Measurements from ENCODE around the gene FRMPD4.

The FRMPD4 gene

GRCh38 chrX:12301288-12301687 lies 163.0 kb downstream of the FRMPD4 start:
- DNase-seq (ENCODE audit: low read depth) = no peak

GRCh38 chrX:12304261-12304660 lies 166.0 kb downstream of the FRMPD4 start:
- peak; percentile 10 for DNase-seq (ENCODE audit: low read depth)

DNA sequence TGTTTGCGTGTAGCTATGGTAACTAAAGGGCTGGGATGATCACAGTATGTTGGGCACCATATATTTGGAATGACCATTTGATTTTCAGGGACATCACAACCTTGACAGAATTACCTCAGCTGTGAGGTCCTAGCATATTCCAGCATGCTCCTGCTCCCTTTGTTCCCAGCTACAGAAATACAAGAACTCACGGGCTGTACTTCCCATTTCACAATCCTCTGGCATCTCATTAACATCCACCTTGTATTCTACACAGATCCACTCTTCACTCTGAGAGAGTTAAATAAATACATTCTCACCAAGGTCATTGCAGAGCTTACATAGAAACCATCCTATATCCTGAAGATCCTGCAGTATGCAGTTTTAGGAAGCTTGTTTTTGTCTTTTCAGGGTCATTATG lies 169.7 kb downstream of the FRMPD4 start:
- DNase-seq (ENCODE audit: low read depth) = no peak

DNA sequence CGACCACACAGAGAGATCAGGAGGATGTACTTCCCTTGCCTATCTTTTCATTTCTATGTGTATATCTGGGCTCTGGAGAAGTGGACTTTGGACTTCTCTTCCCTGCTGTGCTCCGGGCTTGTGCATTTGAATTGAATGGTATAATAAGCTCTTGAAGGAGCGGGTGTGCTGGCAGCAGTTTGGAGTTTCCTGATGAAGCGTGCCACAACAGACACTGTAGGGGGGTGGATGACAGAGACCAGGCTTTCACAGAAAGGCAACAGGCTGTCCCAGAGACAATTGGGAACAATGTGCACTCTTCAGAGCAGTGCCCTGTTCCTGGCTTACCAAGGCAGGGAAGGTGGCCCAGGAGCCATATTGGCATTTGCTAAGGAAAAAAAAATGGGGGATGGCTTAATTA lies 170.1 kb downstream of the FRMPD4 start:
- no peak for DNase-seq (ENCODE audit: low read depth)

DNA sequence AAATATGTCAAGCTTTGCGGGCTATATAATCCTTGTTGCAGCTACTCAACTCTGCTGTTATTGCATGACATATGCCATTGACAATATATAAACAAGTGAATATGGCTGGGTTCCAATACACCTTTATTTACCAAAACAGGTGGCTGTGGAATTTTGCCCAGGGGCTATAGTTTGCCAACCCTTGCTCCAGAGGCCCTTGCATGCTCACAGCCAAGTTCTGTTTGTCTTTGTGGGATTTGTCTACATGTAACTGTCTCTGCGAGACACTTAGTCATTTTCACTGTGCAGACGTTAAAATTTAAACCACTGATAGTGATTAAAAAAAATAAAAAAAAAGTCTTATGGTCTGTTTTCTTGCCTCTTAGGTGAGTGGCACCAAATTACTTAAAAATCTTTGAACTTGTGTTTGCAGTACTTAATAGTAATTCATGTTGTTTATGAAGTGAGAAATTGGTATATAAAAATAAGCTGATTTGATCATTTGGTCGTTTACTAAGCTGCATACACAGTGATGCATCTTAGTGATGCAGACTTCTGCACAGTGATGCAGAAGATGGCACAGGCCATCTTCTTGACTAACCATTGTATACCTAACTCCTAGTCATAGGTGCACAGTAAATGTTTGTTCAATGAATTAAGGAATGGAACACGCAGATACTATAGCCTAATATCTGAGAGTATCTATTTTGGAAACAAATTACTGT lies 170.9 kb downstream of the FRMPD4 start:
- DNase-seq (ENCODE audit: low read depth) = no peak

- no peak for DNase-seq (ENCODE audit: low read depth)
These were observed 171.4 kb downstream of the FRMPD4 start for GRCh38 chrX:12309744-12310076.

DNA sequence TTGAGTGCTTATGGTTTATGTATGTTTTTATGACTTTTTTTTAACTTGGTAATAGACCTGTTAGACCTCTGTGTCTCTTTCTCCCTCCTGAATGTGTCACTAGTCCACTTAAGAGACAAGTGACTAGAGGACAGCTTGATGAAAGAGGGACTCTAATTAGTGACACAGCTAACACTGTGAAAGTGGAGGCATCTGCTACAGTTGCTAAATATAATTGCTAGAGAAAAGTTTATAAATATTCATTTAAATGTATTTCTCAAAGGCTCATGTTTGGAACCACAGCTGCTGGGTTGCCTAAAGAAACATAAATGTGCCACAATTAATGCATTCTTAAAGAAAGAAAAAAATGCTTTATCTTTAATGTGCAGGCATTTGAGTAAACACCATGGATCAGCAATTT lies 176.4 kb downstream of the FRMPD4 start:
- DNase-seq (ENCODE audit: low read depth) = no peak

GRCh38 chrX:12315526-12315925 lies 177.3 kb downstream of the FRMPD4 start:
- no peak for DNase-seq (ENCODE audit: low read depth)

DNA sequence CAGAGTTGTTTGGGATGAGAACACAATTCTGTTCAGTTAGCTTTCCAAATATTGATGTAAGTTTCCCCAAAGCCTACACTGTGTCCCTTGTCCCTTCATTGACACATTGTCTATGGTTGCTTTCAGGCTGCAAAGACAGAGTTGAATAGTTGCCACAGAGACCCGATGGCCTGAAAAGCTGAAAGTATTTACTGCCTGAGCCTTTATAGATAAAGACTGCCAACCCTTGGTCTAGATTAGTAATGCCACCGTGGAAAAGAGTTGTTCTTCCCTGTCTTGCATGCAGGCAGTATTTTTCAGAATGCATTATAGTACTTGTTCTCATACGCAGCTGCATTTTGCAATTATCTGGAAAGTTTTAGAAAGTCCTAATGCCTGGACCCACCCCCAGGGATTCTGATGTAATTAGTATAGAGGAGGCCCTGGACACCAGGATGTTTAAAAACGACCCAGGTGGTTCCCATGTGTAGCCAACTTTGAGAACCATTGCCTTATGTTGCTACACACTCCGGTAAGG lies 180.8 kb downstream of the FRMPD4 start:
- DNase-seq (ENCODE audit: low read depth) = no peak

- no peak for DNase-seq (ENCODE audit: low read depth)
These were observed 181.7 kb downstream of the FRMPD4 start for GRCh38 chrX:12319992-12320391.

- no peak for DNase-seq (ENCODE audit: low read depth)
These were observed 183.8 kb downstream of the FRMPD4 start for GRCh38 chrX:12322031-12322430.

GRCh38 chrX:12325171-12325570 lies 186.9 kb downstream of the FRMPD4 start:
- DNase-seq (ENCODE audit: low read depth) = no peak

GRCh38 chrX:12327836-12328235 lies 189.6 kb downstream of the FRMPD4 start:
- DNase-seq (ENCODE audit: low read depth) = no peak

GRCh38 chrX:12329476-12329875 lies 191.2 kb downstream of the FRMPD4 start:
- DNase-seq (ENCODE audit: low read depth) = no peak

- no peak for DNase-seq (ENCODE audit: low read depth)
These were observed 192.6 kb downstream of the FRMPD4 start for GRCh38 chrX:12330841-12331240.

DNA sequence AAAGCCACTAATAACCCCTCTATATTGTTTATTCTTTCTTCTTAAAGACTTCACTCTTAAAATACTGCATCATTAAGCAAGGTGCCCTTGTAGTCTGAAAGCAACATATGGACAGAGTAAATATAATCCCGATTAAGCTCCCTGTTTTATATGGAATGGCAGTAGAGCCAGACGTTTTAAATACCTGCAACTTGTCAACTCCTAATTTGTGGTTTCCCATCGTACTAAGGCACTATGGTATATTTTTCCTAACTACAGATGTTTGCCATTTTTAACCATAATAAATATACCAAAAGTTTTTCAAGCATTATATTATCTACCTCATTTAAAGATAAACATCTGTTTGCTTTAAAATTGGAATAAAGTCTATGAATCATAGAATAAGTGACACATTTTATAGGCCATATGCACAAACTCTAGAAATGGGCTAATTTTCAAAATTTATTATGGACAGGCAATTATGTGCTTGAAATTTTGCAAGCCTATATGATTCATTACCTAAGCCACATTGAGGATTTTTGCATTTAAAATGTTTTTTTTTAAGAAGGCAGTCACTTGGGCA lies 194.6 kb downstream of the FRMPD4 start:
- no peak for DNase-seq (ENCODE audit: low read depth)

GRCh38 chrX:12339921-12340320 lies 201.6 kb downstream of the FRMPD4 start:
- no peak for DNase-seq (ENCODE audit: low read depth)

- DNase-seq (ENCODE audit: low read depth) = no peak
These were observed 206.7 kb downstream of the FRMPD4 start for GRCh38 chrX:12344954-12345353.

- DNase-seq (ENCODE audit: low read depth) = no peak
These were observed 210.9 kb downstream of the FRMPD4 start for GRCh38 chrX:12349201-12349600.

GRCh38 chrX:12352922-12353321 lies 214.6 kb downstream of the FRMPD4 start:
- no peak for DNase-seq (ENCODE audit: low read depth)

- DNase-seq (ENCODE audit: low read depth) = peak; percentile 60
These were observed 222.1 kb downstream of the FRMPD4 start for GRCh38 chrX:12360383-12360782.

GRCh38 chrX:12360986-12361598 lies 222.8 kb downstream of the FRMPD4 start:
- no peak for DNase-seq (ENCODE audit: low read depth)

DNA sequence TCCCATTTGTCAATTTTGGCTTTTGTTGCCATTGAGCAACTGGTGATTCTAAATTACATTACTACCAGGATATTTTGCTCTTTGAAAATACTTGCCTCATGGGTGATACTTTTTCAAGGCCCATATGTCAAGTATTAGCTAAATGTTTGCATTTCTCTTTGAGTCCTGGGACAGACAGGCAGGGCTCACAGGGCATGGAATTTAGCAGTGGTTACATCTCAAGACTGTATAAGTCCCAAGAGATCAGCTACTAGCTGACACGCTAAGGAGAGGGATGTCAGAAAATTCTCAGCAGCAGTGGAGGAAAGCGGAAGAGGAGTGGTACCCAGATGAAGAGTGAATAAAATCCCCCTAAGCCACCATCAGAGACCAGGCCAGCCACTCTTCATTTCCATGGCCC lies 224.9 kb downstream of the FRMPD4 start:
- DNase-seq (ENCODE audit: low read depth) = no peak

DNA sequence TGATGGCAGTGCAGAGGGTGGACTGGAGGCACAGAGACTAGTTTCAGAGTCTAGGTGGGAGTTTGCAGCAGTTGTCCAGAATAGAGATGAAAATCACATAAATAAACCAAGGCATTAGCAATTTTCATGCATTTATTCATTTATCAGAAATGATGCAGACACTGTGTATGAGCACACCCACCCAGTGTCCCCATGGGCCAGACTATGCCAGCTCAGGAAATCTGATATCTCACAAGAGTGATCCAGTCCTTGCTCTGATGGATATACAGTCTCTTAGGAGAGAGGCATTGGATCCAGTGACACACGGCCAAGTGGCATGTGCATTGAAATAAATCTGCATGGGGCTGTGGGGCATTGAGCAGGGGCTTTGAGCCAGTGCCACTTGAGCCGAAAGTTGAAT lies 228.2 kb downstream of the FRMPD4 start:
- no peak for DNase-seq (ENCODE audit: low read depth)

Data from HS-5 (cell line).